CD14-positive monocyte (primary cell): Measurements from ENCODE around the gene AK9. TPM values are rescaled to one million over a fixed set of nuclear protein-coding genes. Genes with fewer than 3 reads are reported as not detected.
A peak's percentile ranks its signal among the peaks of the same experiment; 100 is the strongest.

ENCODE experiments used
- DNase-seq, 3 donors: peaks; one replicate each; pipeline ENCODE4 v3.0.0-alpha.2; 2011 to 2022
- H2AFZ ChIP-seq: 2 replicates; pipeline ENCODE4 v1.6.0; 2012; ENCODE audit warnings: mild to moderate bottlenecking, low read depth, low read length, inconsistent platforms; ENCODE audit not compliant: insufficient read depth, poor library complexity, severe bottlenecking
- H3K27ac ChIP-seq, 2 donors: 1 replicate in 1 of 2; 2 replicates in 1 of 2; pipeline ENCODE4 v1.5.1; 2012 to 2013; ENCODE audit warnings: low read length in 2 of 2, control low read depth in 1 of 2, inconsistent platforms in 1 of 2, low read depth in 1 of 2, mild to moderate bottlenecking in 1 of 2
- H3K27me3 ChIP-seq, 2 donors: one replicate each; pipeline versions ENCODE4 v1.6.0 to v1.6.1; 2011 to 2013; ENCODE audit warnings: low read length in 2 of 2; ENCODE audit not compliant: control insufficient read depth in 2 of 2, insufficient read depth in 2 of 2
- H3K36me3 ChIP-seq, 2 donors: replicated peaks in 1 of 2; 1 replicate in 1 of 2; 2 replicates in 1 of 2; pipeline versions ENCODE4 v1.5.1 to v1.6.1; 2012 to 2013; ENCODE audit warnings: low read length in 2 of 2, control low read depth in 1 of 2, inconsistent platforms in 1 of 2, mild to moderate bottlenecking in 1 of 2; ENCODE audit not compliant: insufficient read depth in 2 of 2, control insufficient read depth in 1 of 2
- H3K4me1 ChIP-seq, 2 donors: 1 replicate in 1 of 2; 2 replicates in 1 of 2; pipeline versions ENCODE4 v1.5.1 to v1.6.1; 2012 to 2013; ENCODE audit warnings: low read length in 2 of 2, control low read depth in 1 of 2, inconsistent platforms in 1 of 2, mild to moderate bottlenecking in 1 of 2, moderate library complexity in 1 of 2; ENCODE audit not compliant: insufficient read depth in 2 of 2, control insufficient read depth in 1 of 2
- H3K4me2 ChIP-seq: replicated peaks from 2 replicates; pipeline ENCODE3; 2012; ENCODE audit warnings: low read length, moderate library complexity, mild to moderate bottlenecking; ENCODE audit not compliant: poor library complexity, severe bottlenecking; ENCODE audit errors: extremely low read depth
- H3K4me3 ChIP-seq, 3 experiments: fragments of 200-600 bp in 1 of 3; sonication (generic) in 1 of 3; replicated peaks in 1 of 3; 1 replicate in 2 of 3; 2 replicates in 1 of 3; pipeline ENCODE4 v1.5.1; 2011 to 2013; ENCODE audit warnings: low read length in 3 of 3, mild to moderate bottlenecking in 3 of 3, control low read depth in 2 of 3, low read depth in 2 of 3, inconsistent platforms in 1 of 3, moderate library complexity in 1 of 3
- H3K79me2 ChIP-seq: 2 replicates; pipeline ENCODE4 v1.6.0; 2012; ENCODE audit warnings: mild to moderate bottlenecking, control low read depth, inconsistent platforms, low read length, moderate library complexity; ENCODE audit not compliant: insufficient read depth
- H3K9ac ChIP-seq: 2 replicates; pipeline ENCODE4 v1.6.0; 2017; ENCODE audit warnings: low read length, mild to moderate bottlenecking; ENCODE audit not compliant: insufficient read depth, poor library complexity, severe bottlenecking
- H3K9me3 ChIP-seq, 2 donors: replicated peaks in 1 of 2; 1 replicate in 1 of 2; 2 replicates in 1 of 2; pipeline versions ENCODE4 v1.5.1 to v1.6.1; 2012 to 2013; ENCODE audit warnings: low read length in 2 of 2, control low read depth in 1 of 2; ENCODE audit not compliant: control insufficient read depth in 1 of 2, insufficient read depth in 1 of 2
- H4K20me1 ChIP-seq: 2 replicates; pipeline ENCODE4 v1.6.0; 2012; ENCODE audit warnings: mild to moderate bottlenecking, low read length, control low read depth, moderate library complexity; ENCODE audit not compliant: insufficient read depth
- H3K27ac Mint-ChIP-seq, 7 donors: one replicate each; pipeline ENCODE4 v1.8.0; 2020; ENCODE audit warnings: mild to moderate bottlenecking in 7 of 7, mixed read lengths in 7 of 7, moderate library complexity in 6 of 7, inconsistent platforms in 2 of 7
- H3K27me3 Mint-ChIP-seq, 3 donors: one replicate each; pipeline ENCODE4 v1.8.0; 2021 to 2022; ENCODE audit warnings: low read depth in 3 of 3, mild to moderate bottlenecking in 3 of 3, mixed read lengths in 3 of 3, moderate library complexity in 3 of 3, inconsistent platforms in 1 of 3
- H3K36me3 Mint-ChIP-seq, 2 donors: one replicate each; pipeline ENCODE4 v1.8.0; 2020; ENCODE audit warnings: mixed read lengths in 2 of 2, inconsistent platforms in 1 of 2, mild to moderate bottlenecking in 1 of 2
- H3K4me1 Mint-ChIP-seq: one replicate; pipeline ENCODE4 v1.8.0; 2020; ENCODE audit warnings: mild to moderate bottlenecking, mixed read lengths
- H3K4me3 Mint-ChIP-seq, 2 donors: one replicate each; pipeline ENCODE4 v1.8.0; 2020; ENCODE audit warnings: mild to moderate bottlenecking in 2 of 2, mixed read lengths in 2 of 2, moderate library complexity in 1 of 2
- H3K9me3 Mint-ChIP-seq, 7 donors: one replicate each; pipeline ENCODE4 v1.8.0; 2020 to 2022; ENCODE audit warnings: mixed read lengths in 7 of 7, mild to moderate bottlenecking in 6 of 7, moderate library complexity in 6 of 7, inconsistent platforms in 2 of 7
- CTCF ChIP-seq: fragments of 200-600 bp; IDR thresholded peaks from one replicate; pipeline ENCODE4 v1.8.0; 2022; ENCODE audit warnings: antibody characterized with exemption, mild to moderate bottlenecking
- WGBS: methylation state at CpG from one replicate; pipeline ENCODE4 v1.1.5; 2013; ENCODE audit warnings: missing lambda C conversion rate; ENCODE audit not compliant: insufficient coverage; 5-methylcytosine and 5-hydroxymethylcytosine counted together
- intact Hi-C, 2 donors: fragments of 100-400 bp; cut with micrococcal nuclease; formaldehyde crosslinking; loops; one replicate each; pipeline versions ENCODE4 v1.15.0 to v1.15.1; 2023
- polyA plus RNA-seq, 3 donors: library from polyadenylated mRNA; depleted of rRNA in 1 of 3; unstranded in 2 of 3; stranded (reverse) in 1 of 3; fragments of 300-500 nt in 2 of 3; fragments of >200 nt in 1 of 3; fragmentation: Illumina TruSeq in 2 of 3; gene quantifications; 1 replicate in 2 of 3; 2 replicates in 1 of 3; pipeline ENCODE4 v1.2.3, GENCODE V29; 2012 to 2021

AK9 gene
- polyA plus RNA-seq, 3 donors = 2.6 to 3.1 (median 2.8) TPM

- H3K27ac ChIP-seq = no peak overlapping the region
- H3K9ac ChIP-seq = no peak overlapping the region
- H3K27ac Mint-ChIP-seq = peak overlapping the region in 5 of 7 donors; percentile 14 to 58 (median 34)
These were observed 230.7 kb downstream of the AK9 start for GRCh38 chr6:109460161-109460829.

More at GRCh38 chr6:109460161-109460829, 230.7 kb downstream of the AK9 start:
- no peak for DNase-seq
- intact Hi-C loops = no loop called here
- Histone ChIP-seq H3K4me3 (no peak overlapping the region), H3K4me2 (no peak overlapping the region), H3K79me2 (peaks cover 7% of the 10 kb centered on the region), H3K4me1 (peaks cover 33 to 36% of the 10 kb centered on the region in 2 donors), H3K36me3 (peaks cover 29 to 44% of the 10 kb centered on the region in 2 donors), H3K27me3 (no peaks in the 10 kb centered on the region), H3K9me3 (peaks cover 0 to 2% of the 10 kb centered on the region in 2 donors), H2AFZ (no peak overlapping the region), H4K20me1 (peaks cover under 1% of the 10 kb centered on the region)
- Mint-ChIP-seq H3K27me3 (no peaks in the 10 kb centered on the region), H3K4me1 (peaks cover 34% of the 10 kb centered on the region), H3K9me3 (peaks cover 0 to 5% (median 0%) of the 10 kb centered on the region in 7 donors), H3K36me3 (peaks cover 30 to 34% of the 10 kb centered on the region in 2 donors), H3K4me3 (no peak overlapping the region)
- no CpG with 5 or more reads among the region's 3 CpGs for WGBS
- no peak for TF ChIP-seq CTCF
